GM19328 (cell line): ENCODE measurements around the gene ST6GALNAC6.

Experiments used
- ATAC-seq: cut with Tn5 transposase; IDR thresholded peaks from one replicate; pipeline ENCODE4 v1.9.1; 2021; ENCODE audit warnings: mild to moderate bottlenecking, moderate library complexity; ENCODE audit not compliant: unreplicated experiment

Gene ST6GALNAC6

GRCh38 chr9:127899128-127899943 lies at the start of gene ST6GALNAC6:
Gene ST6GALNAC6, minus strand, starts transcription at chr9:127899603. Its CDS starts 1,622 bp downstream, at chr9:127897981.
- peak; percentile 66 for ATAC-seq

- ATAC-seq, result no peak
Measured at GRCh38 chr9:127947841-127948710, 48.7 kb upstream of the ST6GALNAC6 start.

- ATAC-seq, result no peak
Measured at GRCh38 chr9:127946728-127947127, 47.3 kb upstream of the ST6GALNAC6 start.

- ATAC-seq, result no peak
Measured at GRCh38 chr9:127945942-127946341, 46.5 kb upstream of the ST6GALNAC6 start.

GRCh38 chr9:127945338-127945737 lies 45.9 kb upstream of the ST6GALNAC6 start:
- ATAC-seq, result no peak

GRCh38 chr9:127944586-127945218 lies 45.3 kb upstream of the ST6GALNAC6 start:
- ATAC-seq, result no peak

- ATAC-seq, result no peak
Measured at GRCh38 chr9:127943731-127944144, 44.3 kb upstream of the ST6GALNAC6 start.

GRCh38 chr9:127943011-127943662 lies 43.7 kb upstream of the ST6GALNAC6 start:
- ATAC-seq, result no peak

GRCh38 chr9:127942216-127943010 lies 43.0 kb upstream of the ST6GALNAC6 start:
- no peak for ATAC-seq

GRCh38 chr9:127941961-127942215 lies 42.5 kb upstream of the ST6GALNAC6 start:
- ATAC-seq, result no peak

GRCh38 chr9:127941062-127941960 lies 41.9 kb upstream of the ST6GALNAC6 start:
- no peak for ATAC-seq

GRCh38 chr9:127940593-127940992 lies 41.2 kb upstream of the ST6GALNAC6 start:
- no peak for ATAC-seq

GRCh38 chr9:127938298-127938690 lies 38.9 kb upstream of the ST6GALNAC6 start:
- no peak for ATAC-seq

- ATAC-seq, result peak; percentile 93
Measured at GRCh38 chr9:127937388-127938297, 38.2 kb upstream of the ST6GALNAC6 start, which contains the start of gene DPM2. Gene DPM2, minus strand, starts transcription at chr9:127937854. Its CDS starts 34 bp downstream, at chr9:127937820.

GRCh38 chr9:127937056-127937387 lies 37.6 kb upstream of the ST6GALNAC6 start:
- no peak for ATAC-seq

GRCh38 chr9:127936347-127936852 lies 37.0 kb upstream of the ST6GALNAC6 start:
- ATAC-seq, result no peak

GRCh38 chr9:127935765-127936221 lies 36.4 kb upstream of the ST6GALNAC6 start:
- ATAC-seq, result no peak

GRCh38 chr9:127934986-127935385 lies 35.6 kb upstream of the ST6GALNAC6 start:
- no peak for ATAC-seq
